OCI-LY7 (cell line): ENCODE measurements around the gene RDH14. TPM values are rescaled to one million over a fixed set of nuclear protein-coding genes. Genes with fewer than 3 reads are reported as not detected.
A peak's percentile ranks its signal among the peaks of the same experiment; 100 is the strongest.

ENCODE experiments used
- Bru-seq: library from RNA; stranded (reverse); fragments of 400-500 nt; gene quantifications from one replicate; lab custom pipeline; 2021; lab: Mats Ljungman, UMichigan
- BruChase-seq, 2 experiments: library from RNA; stranded (reverse); fragments of 400-500 nt; gene quantifications; one replicate each; lab custom pipeline; 2021; lab: Mats Ljungman, UMichigan
- BruUV-seq: library from RNA; stranded (reverse); fragments of 400-500 nt; replicated peaks from 2 replicates; lab custom pipeline; 2021; lab: Mats Ljungman, UMichigan
- CTCF ChIA-PET: fragments of 300-600 bp; sonication (Branson Sonifier 250); formaldehyde crosslinking; loops from one replicate; lab custom pipeline; 2022; ENCODE audit warnings: antibody characterized with exemption; ENCODE audit not compliant: unreplicated experiment; lab: Charles Lee
- POLR2A ChIA-PET: fragments of 300-600 bp; sonication (Branson Sonifier 250); formaldehyde crosslinking; loops from one replicate; lab custom pipeline; 2022; ENCODE audit warnings: antibody characterized with exemption; lab: Charles Lee
- DNase-seq: peaks from one replicate; pipeline ENCODE4 v3.0.0-alpha.2; 2015; ENCODE audit warnings: low spot score
- H2AFZ ChIP-seq: fragments of 200-600 bp; sonication (generic), shearing (Covaris generic); 2 replicates; pipeline ENCODE4 v1.6.1; 2014; ENCODE audit warnings: mild to moderate bottlenecking, antibody characterized with exemption, low read length, moderate library complexity
- H3K27ac ChIP-seq: fragments of 200-600 bp; sonication (generic); 2 replicates; pipeline ENCODE4 v1.5.1; 2014; ENCODE audit warnings: mixed run types, low read depth, mild to moderate bottlenecking, moderate library complexity, low read length, inconsistent platforms; ENCODE audit not compliant: poor library complexity, severe bottlenecking
- H3K36me3 ChIP-seq: fragments of 200-600 bp; sonication (generic); 2 replicates; pipeline ENCODE4 v1.6.1; 2014; ENCODE audit warnings: mild to moderate bottlenecking, antibody characterized with exemption, low read length, moderate library complexity, mixed read lengths; ENCODE audit not compliant: insufficient read depth
- H3K4me1 ChIP-seq: fragments of 200-600 bp; sonication (generic); 2 replicates; pipeline ENCODE4 v1.5.1; 2014; ENCODE audit warnings: mild to moderate bottlenecking, low read length; ENCODE audit not compliant: insufficient read depth, poor library complexity, severe bottlenecking
- H3K4me2 ChIP-seq: fragments of 200-600 bp; sonication (generic); 2 replicates; pipeline ENCODE4 v1.6.1; 2014; ENCODE audit warnings: mild to moderate bottlenecking, low read length
- H3K4me3 ChIP-seq: fragments of 200-600 bp; sonication (generic); 2 replicates; pipeline ENCODE4 v1.5.1; 2014; ENCODE audit warnings: mild to moderate bottlenecking, low read depth, low read length; ENCODE audit not compliant: poor library complexity, severe bottlenecking
- H3K79me2 ChIP-seq: fragments of 200-600 bp; sonication (generic); 2 replicates; pipeline ENCODE4 v1.6.1; 2016; ENCODE audit warnings: low read depth, mild to moderate bottlenecking, low read length, moderate library complexity, mixed read lengths; ENCODE audit not compliant: insufficient read depth
- H3K9me2 ChIP-seq: fragments of 200-600 bp; sonication (generic); 2 replicates; pipeline ENCODE4 v1.6.1; 2016; ENCODE audit warnings: mild to moderate bottlenecking, low read length, mixed read lengths; ENCODE audit not compliant: insufficient read depth
- H3K9me3 ChIP-seq: fragments of 200-600 bp; sonication (generic); 2 replicates; pipeline ENCODE4 v1.6.1; 2014; ENCODE audit warnings: mild to moderate bottlenecking, mixed run types, low read length, mixed read lengths
- H4K20me1 ChIP-seq: fragments of 200-600 bp; sonication (generic); 2 replicates; pipeline ENCODE4 v1.6.1; 2014; ENCODE audit warnings: mild to moderate bottlenecking, antibody characterized with exemption, low read length, moderate library complexity, mixed read lengths; ENCODE audit not compliant: insufficient read depth
- EZH2phosphoT487 ChIP-seq: fragments of 200-600 bp; sonication (generic); IDR thresholded peaks from 2 replicates; pipeline ENCODE4 v1.6.1; 2018; ENCODE audit warnings: low read depth, borderline replicate concordance, mild to moderate bottlenecking, mixed run types, antibody characterized with exemption, low read length, moderate library complexity, mixed read lengths
- intact Hi-C: fragments of 100-400 bp; cut with micrococcal nuclease; formaldehyde crosslinking; loops from one replicate; pipeline ENCODE4 v1.10.0; 2022; ENCODE audit not compliant: unreplicated experiment
- long read RNA-seq: library from polyadenylated mRNA; stranded (forward); transcript quantifications from one replicate; pipeline ENCODE4 v2.0.0, GENCODE V29; 2022
- total RNA-seq, 2 experiments: library from RNA; depleted of rRNA in 1 of 2; stranded (reverse); fragments of >200 nt in 1 of 2; shearing (Covaris generic) in 1 of 2; gene quantifications; 2 replicates each; pipeline ENCODE4 v1.2.3, GENCODE V29; 2014 to 2022
- TF ChIP-seq, protein P1 (sequence below): fragments of 200-600 bp; sonication (generic); conservative IDR thresholded peaks from 2 replicates; pipeline ENCODE4 v1.5.1; 2014; ENCODE audit warnings: mild to moderate bottlenecking, antibody characterized with exemption, low read length, moderate library complexity, mixed read lengths

Gene RDH14
- total RNA-seq (2014; rRNA removed; shearing (Covaris generic)) (25.2 and 27.5 TPM in 2 replicates), total RNA-seq (2022) (20.6 and 24.0 TPM in 2 replicates), Bru-seq, nascent RNA (percentile 89 among the genes with signal in this experiment), BruChase-seq, experiment 1, labeled RNA remaining after a 6-hour chase (percentile 67 among the genes with signal in this experiment), BruChase-seq, experiment 2, labeled RNA remaining after a 2-hour chase (percentile 94 among the genes with signal in this experiment)
- long read RNA-seq, transcript RDH14-201 (2 exons, 1,587 nt) = major isoform, 66 of 70 reads
- long read RNA-seq, partial matches to known transcripts = 0 of 70 reads
- long read RNA-seq, other reads (novel, unspliced or antisense) = 4 of 70 reads

DNA sequence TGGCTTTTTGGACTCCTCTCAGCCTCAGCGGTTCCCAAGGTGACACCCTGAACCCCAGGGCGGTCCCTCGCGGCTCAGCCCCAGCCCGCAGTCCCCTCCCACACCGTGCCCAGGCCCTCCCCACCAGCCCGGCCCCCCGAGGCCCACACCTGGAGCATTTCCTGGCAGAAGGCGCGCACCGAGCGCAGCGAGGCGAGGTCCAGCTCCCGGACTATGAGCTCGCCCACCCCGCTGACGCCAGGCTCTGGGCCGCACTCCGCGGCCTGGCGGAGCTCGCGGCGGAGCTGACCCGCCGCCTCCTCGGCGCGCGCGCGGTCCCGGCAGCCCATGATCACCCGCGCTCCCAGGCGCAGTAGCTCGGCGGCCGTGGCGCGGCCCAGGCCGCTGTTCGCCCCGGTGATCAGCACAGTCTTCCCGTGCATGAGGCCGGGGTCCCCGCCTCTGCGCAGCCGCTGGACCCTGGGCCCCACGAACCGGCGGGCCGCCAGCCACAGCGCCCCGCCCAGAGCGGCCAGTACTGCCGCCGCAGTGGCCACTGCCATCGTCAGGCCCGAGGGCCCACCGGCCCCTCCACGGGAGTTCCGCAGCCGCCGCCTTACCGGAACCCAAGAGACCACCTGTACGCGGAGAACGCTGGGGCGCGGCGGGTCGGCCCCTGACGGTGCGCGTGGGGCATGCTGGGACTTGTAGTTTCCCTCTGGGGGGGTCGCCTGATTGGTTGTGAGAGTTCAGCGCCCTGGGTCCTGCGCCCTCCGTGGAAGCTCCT lies at the start of gene RDH14:
TSS of gene RDH14 (minus strand) at position 623 of the 766 bp plus-strand sequence. CDS start at position 542, 81 bp downstream.
- no peak for TF ChIP-seq EZH2phosphoT487
- TF ChIP-seq, protein P1, sequence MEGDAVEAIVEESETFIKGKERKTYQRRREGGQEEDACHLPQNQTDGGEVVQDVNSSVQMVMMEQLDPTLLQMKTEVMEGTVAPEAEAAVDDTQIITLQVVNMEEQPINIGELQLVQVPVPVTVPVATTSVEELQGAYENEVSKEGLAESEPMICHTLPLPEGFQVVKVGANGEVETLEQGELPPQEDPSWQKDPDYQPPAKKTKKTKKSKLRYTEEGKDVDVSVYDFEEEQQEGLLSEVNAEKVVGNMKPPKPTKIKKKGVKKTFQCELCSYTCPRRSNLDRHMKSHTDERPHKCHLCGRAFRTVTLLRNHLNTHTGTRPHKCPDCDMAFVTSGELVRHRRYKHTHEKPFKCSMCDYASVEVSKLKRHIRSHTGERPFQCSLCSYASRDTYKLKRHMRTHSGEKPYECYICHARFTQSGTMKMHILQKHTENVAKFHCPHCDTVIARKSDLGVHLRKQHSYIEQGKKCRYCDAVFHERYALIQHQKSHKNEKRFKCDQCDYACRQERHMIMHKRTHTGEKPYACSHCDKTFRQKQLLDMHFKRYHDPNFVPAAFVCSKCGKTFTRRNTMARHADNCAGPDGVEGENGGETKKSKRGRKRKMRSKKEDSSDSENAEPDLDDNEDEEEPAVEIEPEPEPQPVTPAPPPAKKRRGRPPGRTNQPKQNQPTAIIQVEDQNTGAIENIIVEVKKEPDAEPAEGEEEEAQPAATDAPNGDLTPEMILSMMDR = no peak
- peaks cover 7% of the 10 kb centered on the region; the same call in 1 of the 2 replicates for H3K9me3 ChIP-seq
- intact Hi-C loops = loop anchor here (2.0 to 5.0 kb wide), 3 partner anchors 41 to 1342 kb away; partner anchors contain the start of gene TTC32
- no peaks in the 10 kb centered on the region for H3K9me2 ChIP-seq
- peak within 1 kb of the TSS; percentile 98 for H2AFZ ChIP-seq
- BruUV-seq = no TSS peak
- H3K79me2 ChIP-seq = peaks cover 29% of the 10 kb centered on the region
- peak within 1 kb of the TSS; percentile 55 for H3K27ac ChIP-seq
- CTCF ChIA-PET = no interaction called here
- H3K4me3 ChIP-seq = peak within 1 kb of the TSS; percentile 88
- peak within 1 kb of the TSS; percentile 94 for H3K4me2 ChIP-seq
- peaks cover 11% of the 10 kb centered on the region for H3K36me3 ChIP-seq
- DNase-seq = peak; percentile 94
- H3K4me1 ChIP-seq = peaks cover 24% of the 10 kb centered on the region
- peaks cover 12% of the 10 kb centered on the region; the same call in 1 of the 2 replicates for H4K20me1 ChIP-seq
- POLR2A ChIA-PET = interaction anchor here (0.6 to 2.6 kb wide), 15 partner anchors 11 to 1507 kb away, joined by 3 to 10 read pairs (median 4); partner anchors contain the start of gene NT5C1B

GRCh38 chr2:18610090-18610489 lies 49.6 kb upstream of the RDH14 start:
- H3K27ac ChIP-seq = no peak overlapping the region
- POLR2A ChIA-PET = interaction anchor here (0.9 to 2.2 kb wide), 5 partner anchors 14 to 53 kb away, joined by 3 to 6 read pairs (median 3); partner anchors contain the start of gene RDH14
- no peaks in the 10 kb centered on the region for H4K20me1 ChIP-seq
- CTCF ChIA-PET = interaction anchor here (0.6 kb wide), 1 partner anchor 8 kb away, joined by 3 read pairs; no protein-coding TSS in a partner anchor
- no peaks in the 10 kb centered on the region for H3K4me1 ChIP-seq
- no peaks in the 10 kb centered on the region for H3K79me2 ChIP-seq
- H3K4me2 ChIP-seq = no peak overlapping the region
- BruUV-seq = no TSS peak
- DNase-seq = no peak
- H3K9me2 ChIP-seq = no peaks in the 10 kb centered on the region
- H3K9me3 ChIP-seq = no peaks in the 10 kb centered on the region
- H3K36me3 ChIP-seq = no peaks in the 10 kb centered on the region
- no peak for TF ChIP-seq EZH2phosphoT487
- TF ChIP-seq, protein P1 = no peak
- intact Hi-C loops = no loop called here
- no peak overlapping the region for H3K4me3 ChIP-seq
- H2AFZ ChIP-seq = no peak overlapping the region
